Caco-2 (cell line): ENCODE results near the gene SYT7. TPM values are rescaled to one million over a fixed set of nuclear protein-coding genes. Genes with fewer than 3 reads are reported as not detected.

Experiments used
- BruUV-seq: library from RNA; stranded (reverse); fragments of 400-500 nt; replicated peaks from 2 replicates; lab custom pipeline; 2021; lab: Mats Ljungman, UMichigan
- CTCF ChIA-PET: fragments of 300-600 bp; sonication (Branson Sonifier 250); formaldehyde crosslinking; loops from one replicate; lab custom pipeline; 2022; ENCODE audit warnings: antibody characterized with exemption; lab: Charles Lee
- POLR2A ChIA-PET: fragments of 300-600 bp; sonication (Branson Sonifier 250); formaldehyde crosslinking; loops from one replicate; lab custom pipeline; 2022; ENCODE audit warnings: antibody characterized with exemption; lab: Charles Lee
- DNase-seq, 2 experiments: peaks; one replicate each; pipeline versions ENCODE4 v3.0.0 to v3.0.0-alpha.2; 2020 to 2022
- H3K27me3 ChIP-seq: replicated peaks from 2 replicates; pipeline ENCODE4 v1.6.0; 2011; ENCODE audit warnings: low read length; ENCODE audit not compliant: control insufficient read depth, insufficient read depth
- H3K36me3 ChIP-seq: 2 replicates; pipeline ENCODE4 v1.5.1; 2011; ENCODE audit warnings: low read length; ENCODE audit not compliant: control insufficient read depth, insufficient read depth
- H3K4me1 ChIP-seq: fragments of 250-450 bp; sonication (Bioruptor Pico); 2 replicates; pipeline ENCODE4 v1.5.1; 2020; ENCODE audit warnings: mild to moderate bottlenecking
- H3K4me3 ChIP-seq: 2 replicates; pipeline ENCODE4 v1.5.1; 2011; ENCODE audit warnings: low read depth, mild to moderate bottlenecking, control low read depth, low read length
- H3K9me3 ChIP-seq: fragments of 250-450 bp; sonication (Bioruptor Pico); 2 replicates; pipeline ENCODE4 v1.5.1; 2020; ENCODE audit warnings: mild to moderate bottlenecking, moderate library complexity
- H3K27ac Mint-ChIP-seq: one replicate; pipeline ENCODE4 v1.8.0; 2022; ENCODE audit warnings: mixed read lengths; ENCODE audit not compliant: unreplicated experiment
- H3K27me3 Mint-ChIP-seq: one replicate; pipeline ENCODE4 v1.8.0; 2022; ENCODE audit warnings: mixed read lengths; ENCODE audit not compliant: insufficient read depth, unreplicated experiment
- H3K36me3 Mint-ChIP-seq: one replicate; pipeline ENCODE4 v1.8.0; 2022; ENCODE audit warnings: mild to moderate bottlenecking, mixed read lengths; ENCODE audit not compliant: insufficient read depth, unreplicated experiment
- H3K4me1 Mint-ChIP-seq: one replicate; pipeline ENCODE4 v1.8.0; 2022; ENCODE audit warnings: low read depth, mixed read lengths; ENCODE audit not compliant: unreplicated experiment
- H3K4me3 Mint-ChIP-seq: one replicate; pipeline ENCODE4 v1.8.0; 2022; ENCODE audit warnings: mild to moderate bottlenecking, moderate library complexity, mixed read lengths; ENCODE audit not compliant: unreplicated experiment
- H3K9me3 Mint-ChIP-seq: one replicate; pipeline ENCODE4 v1.8.0; 2022; ENCODE audit warnings: mixed read lengths; ENCODE audit not compliant: unreplicated experiment
- CTCF ChIP-seq, 2 experiments: fragments of 200-600 bp in 1 of 2; IDR thresholded peaks; 1 replicate in 1 of 2; 2 replicates in 1 of 2; pipeline versions ENCODE4 v1.5.1 to v1.8.0; 2011 to 2022; ENCODE audit warnings: antibody characterized with exemption in 1 of 2, control low read depth in 1 of 2, inconsistent platforms in 1 of 2, low read depth in 1 of 2, low read length in 1 of 2, mild to moderate bottlenecking in 1 of 2, moderate library complexity in 1 of 2; ENCODE audit not compliant: insufficient read depth in 1 of 2, severe bottlenecking in 1 of 2, unreplicated experiment in 1 of 2
- intact Hi-C: fragments of 100-400 bp; cut with micrococcal nuclease; formaldehyde crosslinking; loops from one replicate; pipeline ENCODE4 v1.10.0; 2022; ENCODE audit not compliant: unreplicated experiment
- total RNA-seq: library from RNA; stranded (reverse); gene quantifications from 2 replicates; pipeline ENCODE4 v1.2.3, GENCODE V29; 2022

The SYT7 gene
- total RNA-seq, 1 experiment from 2014 or later, result 33.5 TPM

- intact Hi-C loops, result no loop called here
- peaks cover under 1% of the 10 kb centered on the region; the same call in 1 of the 2 replicates for H3K36me3 ChIP-seq
- peaks cover 27% of the 10 kb centered on the region for H3K4me1 ChIP-seq
- H3K27ac Mint-ChIP-seq, result no peak overlapping the region
- ChIA-PET CTCF (no interaction called here), POLR2A (no interaction called here)
- no peak overlapping the region for H3K4me3 Mint-ChIP-seq
- peaks cover 17% of the 10 kb centered on the region for H3K36me3 Mint-ChIP-seq
- no peak for DNase-seq
- no TSS peak for BruUV-seq
- no peaks in the 10 kb centered on the region for H3K27me3 Mint-ChIP-seq
- no peaks in the 10 kb centered on the region for H3K9me3 ChIP-seq
- peaks cover 14% of the 10 kb centered on the region for H3K4me1 Mint-ChIP-seq
- H3K27me3 ChIP-seq, result no peaks in the 10 kb centered on the region
- peaks cover 5% of the 10 kb centered on the region for H3K9me3 Mint-ChIP-seq
- TF ChIP-seq CTCF (IDR thresholded peaks at IDR 0.05; ENCODE audit: insufficient read depth in 1 of 2, low read depth in 1 of 2, low read length in 1 of 2, severe bottlenecking in 1 of 2, unreplicated experiment in 1 of 2), result no peak
- no peak overlapping the region for H3K4me3 ChIP-seq
Measured at GRCh38 chr11:61540528-61540927, 40.3 kb downstream of the SYT7 start.

GRCh38 chr11:61539831-61540357 lies 41.0 kb downstream of the SYT7 start:
- intact Hi-C loops, result no loop called here
- H3K27me3 ChIP-seq, result no peaks in the 10 kb centered on the region
- peaks cover 11% of the 10 kb centered on the region for H3K36me3 Mint-ChIP-seq
- H3K9me3 Mint-ChIP-seq, result no peaks in the 10 kb centered on the region
- H3K4me3 Mint-ChIP-seq, result no peak overlapping the region
- POLR2A ChIA-PET, result interaction anchor here (1.2 kb wide), 1 partner anchor 9 kb away, joined by 3 read pairs; no protein-coding TSS in a partner anchor
- H3K36me3 ChIP-seq, result no peaks in the 10 kb centered on the region; the same call in 1 of the 2 replicates
- H3K9me3 ChIP-seq, result no peaks in the 10 kb centered on the region
- H3K4me1 ChIP-seq, result peaks cover 27% of the 10 kb centered on the region
- DNase-seq, result no peak
- no peaks in the 10 kb centered on the region for H3K27me3 Mint-ChIP-seq
- no TSS peak for BruUV-seq
- CTCF ChIA-PET, result no interaction called here
- no peak overlapping the region for H3K4me3 ChIP-seq
- TF ChIP-seq CTCF (IDR thresholded peaks at IDR 0.05; ENCODE audit: insufficient read depth in 1 of 2, low read depth in 1 of 2, low read length in 1 of 2, severe bottlenecking in 1 of 2, unreplicated experiment in 1 of 2), result no peak
- H3K4me1 Mint-ChIP-seq, result peaks cover 19% of the 10 kb centered on the region
- H3K27ac Mint-ChIP-seq, result no peak overlapping the region

- H3K36me3 Mint-ChIP-seq, result peaks cover 5% of the 10 kb centered on the region
- H3K9me3 ChIP-seq, result no peaks in the 10 kb centered on the region
- TF ChIP-seq CTCF (IDR thresholded peaks at IDR 0.05; ENCODE audit: insufficient read depth in 1 of 2, low read depth in 1 of 2, low read length in 1 of 2, severe bottlenecking in 1 of 2, unreplicated experiment in 1 of 2), result no peak
- CTCF ChIA-PET, result interaction anchor here (0.6 kb wide), 1 partner anchor 38 kb away, joined by 3 read pairs; no protein-coding TSS in a partner anchor
- intact Hi-C loops, result no loop called here
- POLR2A ChIA-PET, result interaction anchor here (1.2 kb wide), 1 partner anchor 9 kb away, joined by 3 read pairs; no protein-coding TSS in a partner anchor
- peaks cover 23% of the 10 kb centered on the region for H3K4me1 ChIP-seq
- no peaks in the 10 kb centered on the region for H3K27me3 ChIP-seq
- no peaks in the 10 kb centered on the region for H3K9me3 Mint-ChIP-seq
- H3K4me3 Mint-ChIP-seq, result no peak overlapping the region
- no peaks in the 10 kb centered on the region for H3K27me3 Mint-ChIP-seq
- DNase-seq, result no peak
- no peak overlapping the region for H3K4me3 ChIP-seq
- peaks cover 21% of the 10 kb centered on the region for H3K4me1 Mint-ChIP-seq
- H3K27ac Mint-ChIP-seq, result no peak overlapping the region
- BruUV-seq, result no TSS peak
- no peaks in the 10 kb centered on the region; the same call in 1 of the 2 replicates for H3K36me3 ChIP-seq
Measured at GRCh38 chr11:61539006-61539405, 41.9 kb downstream of the SYT7 start.
